SK-N-SH treated with all-trans-retinoic acid at 6 μM for 48 hours (cell line): Measurements from ENCODE around the gene NGEF.

Source experiments
- ATAC-seq: fragments of 200-7000 bp; cut with Tn5 transposase; 3 replicates; pipeline ENCODE4 v1.9.1; 2020; ENCODE audit warnings: mild to moderate bottlenecking, moderate library complexity
- ARNTL ChIP-seq: fragments of 450-650 bp; formaldehyde crosslinking; IDR thresholded peaks from 2 replicates; pipeline ENCODE4 v1.5.0; 2020; ENCODE audit warnings: low read depth, mild to moderate bottlenecking, moderate library complexity, borderline replicate concordance
- CSDC2 ChIP-seq: fragments of 250-450 bp; sonication (Bioruptor Pico); IDR thresholded peaks from 2 replicates; pipeline ENCODE4 v1.5.0; 2020; ENCODE audit warnings: mild to moderate bottlenecking, moderate library complexity
- ESRRG ChIP-seq: fragments of 250-450 bp; sonication (Bioruptor Pico); IDR thresholded peaks from 2 replicates; pipeline ENCODE4 v1.6.1; 2021; ENCODE audit warnings: mild to moderate bottlenecking
- GLIS3 ChIP-seq: fragments of 250-450 bp; sonication (Bioruptor Pico); IDR thresholded peaks from 2 replicates; pipeline ENCODE4 v1.5.0; 2020; ENCODE audit warnings: mild to moderate bottlenecking, moderate library complexity
- ISL1 ChIP-seq: fragments of 250-450 bp; sonication (Bioruptor Pico); IDR thresholded peaks from 2 replicates; pipeline ENCODE4 v2.1.2; 2022; ENCODE audit warnings: mild to moderate bottlenecking, moderate library complexity
- OSR1 ChIP-seq: fragments of 250-450 bp; sonication (Bioruptor Pico); IDR thresholded peaks from 2 replicates; pipeline ENCODE4 v1.8.0; 2022; ENCODE audit warnings: moderate library complexity, mild to moderate bottlenecking, inconsistent platforms
- PPARA ChIP-seq: fragments of 250-450 bp; sonication (Bioruptor Pico); IDR thresholded peaks from 2 replicates; pipeline ENCODE4 v1.5.0; 2020; ENCODE audit warnings: mild to moderate bottlenecking, borderline replicate concordance
- RARB ChIP-seq: fragments of 250-450 bp; sonication (Bioruptor Pico); IDR thresholded peaks from 2 replicates; pipeline ENCODE4 v1.8.0; 2021; ENCODE audit warnings: mild to moderate bottlenecking, moderate library complexity
- SNAI2 ChIP-seq: fragments of 250-450 bp; sonication (Bioruptor Pico); IDR thresholded peaks from 2 replicates; pipeline ENCODE4 v1.5.0; 2020; ENCODE audit warnings: mild to moderate bottlenecking, moderate library complexity
- TCF4 ChIP-seq: fragments of 250-450 bp; sonication (Bioruptor Pico); IDR thresholded peaks from 2 replicates; pipeline ENCODE4 v1.8.0; 2021; ENCODE audit warnings: mild to moderate bottlenecking, moderate library complexity, borderline replicate concordance
- TOX ChIP-seq: fragments of 250-450 bp; sonication (Bioruptor Pico); IDR thresholded peaks from 2 replicates; pipeline ENCODE4 v1.8.0; 2021; ENCODE audit warnings: mild to moderate bottlenecking, moderate library complexity, borderline replicate concordance
- ZC3H10 ChIP-seq: fragments of 250-450 bp; sonication (Bioruptor Pico); IDR thresholded peaks from 2 replicates; pipeline ENCODE4 v1.5.1; 2021; ENCODE audit warnings: mild to moderate bottlenecking, moderate library complexity
- ZFP3 ChIP-seq: fragments of 250-450 bp; sonication (Bioruptor Pico); IDR thresholded peaks from 2 replicates; pipeline ENCODE4 v1.5.0; 2020; ENCODE audit warnings: mild to moderate bottlenecking, moderate library complexity
- ZFP30 ChIP-seq: fragments of 450-650 bp; formaldehyde crosslinking; IDR thresholded peaks from 2 replicates; pipeline ENCODE4 v1.5.0; 2022; ENCODE audit warnings: mild to moderate bottlenecking, moderate library complexity
- ZNF565 ChIP-seq: fragments of 450-650 bp; formaldehyde crosslinking; conservative IDR thresholded peaks from 2 replicates; pipeline ENCODE4 v1.5.0; 2020; ENCODE audit warnings: low read depth, mild to moderate bottlenecking, moderate library complexity
- ZNF8 ChIP-seq: fragments of 450-650 bp; formaldehyde crosslinking; IDR thresholded peaks from 2 replicates; pipeline ENCODE4 v1.5.0; 2020; ENCODE audit warnings: mild to moderate bottlenecking, moderate library complexity
- TF ChIP-seq, protein P1 (sequence below): fragments of 250-450 bp; sonication (Bioruptor Pico); IDR thresholded peaks from 2 replicates; pipeline ENCODE4 v1.8.0; 2021; ENCODE audit warnings: low read depth, mild to moderate bottlenecking, moderate library complexity, borderline replicate concordance
- TF ChIP-seq, protein P2 (sequence below): fragments of 250-450 bp; sonication (Bioruptor Pico); IDR thresholded peaks from 2 replicates; pipeline ENCODE4 v1.5.0; 2020; ENCODE audit warnings: mild to moderate bottlenecking, moderate library complexity
- TF ChIP-seq, protein P3 (sequence below): fragments of 250-450 bp; sonication (Bioruptor Pico); IDR thresholded peaks from 2 replicates; pipeline ENCODE4 v1.8.0; 2020; ENCODE audit warnings: mild to moderate bottlenecking, moderate library complexity, borderline replicate concordance
- TF ChIP-seq, protein P4 (sequence below): fragments of 250-450 bp; sonication (Bioruptor Pico); IDR thresholded peaks from 2 replicates; pipeline ENCODE4 v1.5.1; 2021; ENCODE audit warnings: mild to moderate bottlenecking, moderate library complexity
- TF ChIP-seq, protein P5 (sequence below): fragments of 250-450 bp; sonication (Bioruptor Pico); IDR thresholded peaks from 2 replicates; pipeline ENCODE4 v1.5.1; 2020; ENCODE audit warnings: low read depth, mild to moderate bottlenecking, moderate library complexity

Gene NGEF

DNA sequence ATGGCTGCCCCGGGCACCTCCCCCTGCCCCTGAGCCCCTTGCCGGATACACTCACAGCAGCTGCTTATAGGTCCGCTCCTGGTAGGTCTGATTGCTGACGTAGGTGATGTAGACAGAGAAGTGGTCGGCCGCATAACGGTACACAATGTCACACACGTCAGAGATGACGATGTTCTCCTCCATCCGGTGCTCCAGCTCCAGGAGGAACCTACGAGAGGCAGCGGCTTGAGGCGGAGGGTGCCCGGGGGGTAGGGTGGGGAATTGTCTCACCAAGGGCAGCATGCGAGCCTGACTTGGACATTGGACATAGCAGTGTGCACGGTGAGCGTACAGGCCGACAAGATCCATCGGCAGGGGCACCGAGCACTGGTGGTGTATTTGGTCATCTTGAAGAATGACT lies 120.2 kb downstream of the NGEF start:
- no peak for ATAC-seq
- TF ChIP-seq ZC3H10 (CRISPR knock-in tag), result no peak
- no peak for TF ChIP-seq ISL1 (CRISPR knock-in tag)
- no peak for TF ChIP-seq ESRRG (CRISPR knock-in tag)
- TF ChIP-seq, protein P1, sequence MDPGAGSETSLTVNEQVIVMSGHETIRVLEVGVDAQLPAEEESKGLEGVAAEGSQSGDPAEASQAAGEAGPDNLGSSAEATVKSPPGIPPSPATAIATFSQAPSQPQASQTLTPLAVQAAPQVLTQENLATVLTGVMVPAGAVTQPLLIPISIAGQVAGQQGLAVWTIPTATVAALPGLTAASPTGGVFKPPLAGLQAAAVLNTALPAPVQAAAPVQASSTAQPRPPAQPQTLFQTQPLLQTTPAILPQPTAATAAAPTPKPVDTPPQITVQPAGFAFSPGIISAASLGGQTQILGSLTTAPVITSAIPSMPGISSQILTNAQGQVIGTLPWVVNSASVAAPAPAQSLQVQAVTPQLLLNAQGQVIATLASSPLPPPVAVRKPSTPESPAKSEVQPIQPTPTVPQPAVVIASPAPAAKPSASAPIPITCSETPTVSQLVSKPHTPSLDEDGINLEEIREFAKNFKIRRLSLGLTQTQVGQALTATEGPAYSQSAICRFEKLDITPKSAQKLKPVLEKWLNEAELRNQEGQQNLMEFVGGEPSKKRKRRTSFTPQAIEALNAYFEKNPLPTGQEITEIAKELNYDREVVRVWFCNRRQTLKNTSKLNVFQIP, result no peak
- TF ChIP-seq SNAI2, result no peak
- TF ChIP-seq ARNTL (CRISPR knock-in tag), result no peak
- no peak for TF ChIP-seq TOX (CRISPR knock-in tag)
- TF ChIP-seq GLIS3 (CRISPR knock-in tag), result no peak
- no peak for TF ChIP-seq ZNF8 (CRISPR knock-in tag)
- TF ChIP-seq, protein P2, sequence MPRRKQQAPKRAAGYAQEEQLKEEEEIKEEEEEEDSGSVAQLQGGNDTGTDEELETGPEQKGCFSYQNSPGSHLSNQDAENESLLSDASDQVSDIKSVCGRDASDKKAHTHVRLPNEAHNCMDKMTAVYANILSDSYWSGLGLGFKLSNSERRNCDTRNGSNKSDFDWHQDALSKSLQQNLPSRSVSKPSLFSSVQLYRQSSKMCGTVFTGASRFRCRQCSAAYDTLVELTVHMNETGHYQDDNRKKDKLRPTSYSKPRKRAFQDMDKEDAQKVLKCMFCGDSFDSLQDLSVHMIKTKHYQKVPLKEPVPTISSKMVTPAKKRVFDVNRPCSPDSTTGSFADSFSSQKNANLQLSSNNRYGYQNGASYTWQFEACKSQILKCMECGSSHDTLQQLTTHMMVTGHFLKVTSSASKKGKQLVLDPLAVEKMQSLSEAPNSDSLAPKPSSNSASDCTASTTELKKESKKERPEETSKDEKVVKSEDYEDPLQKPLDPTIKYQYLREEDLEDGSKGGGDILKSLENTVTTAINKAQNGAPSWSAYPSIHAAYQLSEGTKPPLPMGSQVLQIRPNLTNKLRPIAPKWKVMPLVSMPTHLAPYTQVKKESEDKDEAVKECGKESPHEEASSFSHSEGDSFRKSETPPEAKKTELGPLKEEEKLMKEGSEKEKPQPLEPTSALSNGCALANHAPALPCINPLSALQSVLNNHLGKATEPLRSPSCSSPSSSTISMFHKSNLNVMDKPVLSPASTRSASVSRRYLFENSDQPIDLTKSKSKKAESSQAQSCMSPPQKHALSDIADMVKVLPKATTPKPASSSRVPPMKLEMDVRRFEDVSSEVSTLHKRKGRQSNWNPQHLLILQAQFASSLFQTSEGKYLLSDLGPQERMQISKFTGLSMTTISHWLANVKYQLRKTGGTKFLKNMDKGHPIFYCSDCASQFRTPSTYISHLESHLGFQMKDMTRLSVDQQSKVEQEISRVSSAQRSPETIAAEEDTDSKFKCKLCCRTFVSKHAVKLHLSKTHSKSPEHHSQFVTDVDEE (CRISPR knock-in tag), result no peak
- TF ChIP-seq, protein P3, sequence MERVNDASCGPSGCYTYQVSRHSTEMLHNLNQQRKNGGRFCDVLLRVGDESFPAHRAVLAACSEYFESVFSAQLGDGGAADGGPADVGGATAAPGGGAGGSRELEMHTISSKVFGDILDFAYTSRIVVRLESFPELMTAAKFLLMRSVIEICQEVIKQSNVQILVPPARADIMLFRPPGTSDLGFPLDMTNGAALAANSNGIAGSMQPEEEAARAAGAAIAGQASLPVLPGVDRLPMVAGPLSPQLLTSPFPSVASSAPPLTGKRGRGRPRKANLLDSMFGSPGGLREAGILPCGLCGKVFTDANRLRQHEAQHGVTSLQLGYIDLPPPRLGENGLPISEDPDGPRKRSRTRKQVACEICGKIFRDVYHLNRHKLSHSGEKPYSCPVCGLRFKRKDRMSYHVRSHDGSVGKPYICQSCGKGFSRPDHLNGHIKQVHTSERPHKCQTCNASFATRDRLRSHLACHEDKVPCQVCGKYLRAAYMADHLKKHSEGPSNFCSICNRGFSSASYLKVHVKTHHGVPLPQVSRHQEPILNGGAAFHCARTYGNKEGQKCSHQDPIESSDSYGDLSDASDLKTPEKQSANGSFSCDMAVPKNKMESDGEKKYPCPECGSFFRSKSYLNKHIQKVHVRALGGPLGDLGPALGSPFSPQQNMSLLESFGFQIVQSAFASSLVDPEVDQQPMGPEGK (CRISPR knock-in tag), result no peak
- TF ChIP-seq RARB (CRISPR knock-in tag), result no peak
- no peak for TF ChIP-seq CSDC2
- no peak for TF ChIP-seq TCF4 (CRISPR knock-in tag)
- TF ChIP-seq ZFP3 (CRISPR knock-in tag), result no peak

DNA sequence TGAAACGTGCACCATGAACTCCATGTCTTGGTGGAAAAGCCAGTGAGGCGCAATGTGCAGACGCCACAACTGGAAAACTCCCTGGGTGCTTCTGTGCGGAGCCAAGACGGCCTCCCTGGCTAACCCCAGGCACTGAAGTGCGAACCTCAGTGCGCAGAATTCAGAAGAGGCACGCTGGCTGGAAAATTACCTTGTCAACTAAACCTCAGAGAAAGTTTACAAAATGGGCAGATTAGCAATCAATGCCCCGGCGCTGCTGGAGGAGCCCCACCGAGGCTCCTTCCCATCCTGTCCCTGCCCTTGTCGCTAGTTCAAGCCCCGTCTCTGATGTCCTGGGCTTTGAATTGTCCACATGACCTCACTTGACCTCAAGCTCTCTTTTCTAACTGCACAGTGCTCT lies 120.8 kb downstream of the NGEF start:
- no peak for ATAC-seq
- TF ChIP-seq CSDC2 (no peak), TCF4 (CRISPR knock-in tag) (no peak)
- TF ChIP-seq, protein P4, sequence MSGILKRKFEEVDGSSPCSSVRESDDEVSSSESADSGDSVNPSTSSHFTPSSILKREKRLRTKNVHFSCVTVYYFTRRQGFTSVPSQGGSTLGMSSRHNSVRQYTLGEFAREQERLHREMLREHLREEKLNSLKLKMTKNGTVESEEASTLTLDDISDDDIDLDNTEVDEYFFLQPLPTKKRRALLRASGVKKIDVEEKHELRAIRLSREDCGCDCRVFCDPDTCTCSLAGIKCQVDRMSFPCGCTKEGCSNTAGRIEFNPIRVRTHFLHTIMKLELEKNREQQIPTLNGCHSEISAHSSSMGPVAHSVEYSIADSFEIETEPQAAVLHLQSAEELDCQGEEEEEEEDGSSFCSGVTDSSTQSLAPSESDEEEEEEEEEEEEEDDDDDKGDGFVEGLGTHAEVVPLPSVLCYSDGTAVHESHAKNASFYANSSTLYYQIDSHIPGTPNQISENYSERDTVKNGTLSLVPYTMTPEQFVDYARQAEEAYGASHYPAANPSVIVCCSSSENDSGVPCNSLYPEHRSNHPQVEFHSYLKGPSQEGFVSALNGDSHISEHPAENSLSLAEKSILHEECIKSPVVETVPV (CRISPR knock-in tag), result no peak
- TF ChIP-seq, protein P5, sequence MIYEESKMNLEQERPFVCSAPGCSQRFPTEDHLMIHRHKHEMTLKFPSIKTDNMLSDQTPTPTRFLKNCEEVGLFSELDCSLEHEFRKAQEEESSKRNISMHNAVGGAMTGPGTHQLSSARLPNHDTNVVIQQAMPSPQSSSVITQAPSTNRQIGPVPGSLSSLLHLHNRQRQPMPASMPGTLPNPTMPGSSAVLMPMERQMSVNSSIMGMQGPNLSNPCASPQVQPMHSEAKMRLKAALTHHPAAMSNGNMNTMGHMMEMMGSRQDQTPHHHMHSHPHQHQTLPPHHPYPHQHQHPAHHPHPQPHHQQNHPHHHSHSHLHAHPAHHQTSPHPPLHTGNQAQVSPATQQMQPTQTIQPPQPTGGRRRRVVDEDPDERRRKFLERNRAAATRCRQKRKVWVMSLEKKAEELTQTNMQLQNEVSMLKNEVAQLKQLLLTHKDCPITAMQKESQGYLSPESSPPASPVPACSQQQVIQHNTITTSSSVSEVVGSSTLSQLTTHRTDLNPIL, result no peak

DNA sequence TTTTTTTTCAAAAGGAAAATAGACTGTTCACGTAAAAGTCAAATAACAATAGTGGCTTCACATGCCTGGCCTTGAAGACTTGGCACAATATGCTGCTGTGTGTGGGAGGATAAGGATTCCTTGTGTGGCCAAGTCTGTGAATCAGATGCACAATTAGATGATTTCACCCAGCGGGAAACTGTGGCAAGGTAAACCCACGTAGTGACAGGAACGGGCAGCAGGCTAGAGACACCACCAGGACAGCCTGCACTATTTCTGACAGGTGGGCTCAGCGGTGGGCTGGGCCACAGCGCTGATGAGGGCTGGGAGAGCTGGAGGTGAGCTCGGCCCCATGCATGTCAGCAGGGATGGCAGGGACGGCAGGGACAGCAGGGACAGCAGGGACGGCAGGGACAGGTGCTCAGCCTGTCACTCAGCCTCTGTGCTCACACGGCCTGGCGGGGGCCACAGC lies 121.4 kb downstream of the NGEF start:
- TF ChIP-seq ISL1 (CRISPR knock-in tag) (no peak), ZFP30 (CRISPR knock-in tag) (no peak), ZNF565 (CRISPR knock-in tag) (no peak), ZFP3 (CRISPR knock-in tag) (no peak), CSDC2 (no peak), TCF4 (CRISPR knock-in tag) (no peak), RARB (CRISPR knock-in tag) (no peak), ZC3H10 (CRISPR knock-in tag) (no peak), ZNF8 (CRISPR knock-in tag) (no peak), SNAI2 (no peak), TOX (CRISPR knock-in tag) (no peak), PPARA (no peak), ESRRG (CRISPR knock-in tag) (no peak), OSR1 (CRISPR knock-in tag) (no peak), ARNTL (CRISPR knock-in tag) (no peak)
- TF ChIP-seq, protein P5, result no peak
- TF ChIP-seq, protein P2 (CRISPR knock-in tag), result no peak
- TF ChIP-seq, protein P4 (CRISPR knock-in tag), result no peak
- TF ChIP-seq, all 23 proteins: peak for 0
- no peak for ATAC-seq
